GM23248 (cell line): ENCODE data around the gene MORC2. TPM values are rescaled to one million over a fixed set of nuclear protein-coding genes. Genes with fewer than 3 reads are reported as not detected.

Experiments used
- DNase-seq: peaks from one replicate; pipeline ENCODE4 v3.0.0-alpha.2; 2015
- H2AFZ ChIP-seq: fragments of 200-600 bp; sonication (generic); 2 replicates; pipeline ENCODE4 v1.6.1; 2016; ENCODE audit warnings: antibody characterized with exemption
- H3F3A ChIP-seq: fragments of 200-600 bp; sonication (generic); 2 replicates; pipeline ENCODE4 v1.6.1; 2016; ENCODE audit warnings: mild to moderate bottlenecking, antibody characterized with exemption, mixed run types; ENCODE audit not compliant: insufficient read depth
- H3K27ac ChIP-seq: fragments of 200-600 bp; sonication (generic); 2 replicates; pipeline ENCODE4 v1.5.1; 2016; ENCODE audit warnings: mild to moderate bottlenecking
- H3K27me3 ChIP-seq: fragments of 200-600 bp; sonication (generic); replicated peaks from 2 replicates; pipeline ENCODE4 v1.6.1; 2016; ENCODE audit warnings: mild to moderate bottlenecking; ENCODE audit not compliant: insufficient read depth
- H3K36me3 ChIP-seq: fragments of 200-600 bp; sonication (generic); 2 replicates; pipeline ENCODE4 v1.6.1; 2016; ENCODE audit warnings: low read depth, mild to moderate bottlenecking
- H3K4me1 ChIP-seq: fragments of 200-600 bp; sonication (generic); 2 replicates; pipeline ENCODE4 v1.6.1; 2016; ENCODE audit warnings: mild to moderate bottlenecking; ENCODE audit not compliant: insufficient read depth
- H3K4me2 ChIP-seq: fragments of 200-600 bp; sonication (generic); one replicate; pipeline ENCODE4 v1.6.1; 2016; ENCODE audit warnings: mild to moderate bottlenecking; ENCODE audit not compliant: unreplicated experiment
- H3K4me3 ChIP-seq: fragments of 200-600 bp; sonication (generic); 2 replicates; pipeline ENCODE4 v1.5.1; 2016; ENCODE audit warnings: mild to moderate bottlenecking
- H3K79me2 ChIP-seq: fragments of 200-600 bp; sonication (generic); 2 replicates; pipeline ENCODE4 v1.6.1; 2016; ENCODE audit warnings: mild to moderate bottlenecking; ENCODE audit not compliant: insufficient read depth
- H3K9ac ChIP-seq: fragments of 200-600 bp; sonication (generic); 2 replicates; pipeline ENCODE4 v1.6.1; 2016; ENCODE audit warnings: mild to moderate bottlenecking
- H3K9me2 ChIP-seq: fragments of 200-600 bp; sonication (generic); 2 replicates; pipeline ENCODE4 v1.6.1; 2016; ENCODE audit warnings: mixed run types, mild to moderate bottlenecking, moderate library complexity; ENCODE audit not compliant: insufficient read depth
- H3K9me3 ChIP-seq: fragments of 200-600 bp; sonication (generic); one replicate; pipeline ENCODE4 v1.6.1; 2017; ENCODE audit warnings: low read depth
- H4K20me1 ChIP-seq: fragments of 200-600 bp; sonication (generic); 2 replicates; pipeline ENCODE4 v1.6.0; 2016; ENCODE audit not compliant: insufficient read depth
- EZH2 ChIP-seq: fragments of 200-600 bp; sonication (generic); IDR thresholded peaks from 2 replicates; pipeline ENCODE4 v1.6.1; 2018; ENCODE audit warnings: antibody characterized with exemption, mild to moderate bottlenecking; ENCODE audit not compliant: insufficient read depth, poor library complexity, severe bottlenecking
- EZH2phosphoT487 ChIP-seq: fragments of 200-600 bp; sonication (generic); IDR thresholded peaks from 2 replicates; pipeline ENCODE4 v1.6.1; 2018; ENCODE audit warnings: antibody characterized with exemption, moderate library complexity, mild to moderate bottlenecking, low read depth; ENCODE audit not compliant: insufficient read depth
- WGBS, 2 experiments: methylation state at CpG; one replicate each; pipeline ENCODE4 v1.1.6; 2015 to 2017; ENCODE audit warnings: low lambda C conversion rate in 2 of 2, low coverage in 1 of 2; ENCODE audit errors: missing lambda C conversion rate in 2 of 2; 5-methylcytosine and 5-hydroxymethylcytosine counted together
- in situ Hi-C: fragments of 300-500 bp; cut with MboI; formaldehyde crosslinking; loops from 2 replicates; pipeline ENCODE4 v1.15.0; 2020
- polyA plus RNA-seq: library from polyadenylated mRNA; unstranded; fragments of >200 nt; fragmentation: Nextera tagmentation; extraction: Ambion mirVana; gene quantifications from 2 replicates; pipeline ENCODE4 v1.2.1, GENCODE V29; 2016
- total RNA-seq: library from RNA; depleted of rRNA; stranded (reverse); fragments of >200 nt; shearing (Covaris generic); gene quantifications from 2 replicates; pipeline ENCODE4 v1.2.3, GENCODE V29; 2014

MORC2 gene
- total and polyA plus RNA-seq, 2 experiments from 2014 or later: 13.2 to 16.8 TPM

- 96 to 98% methylated on average over 7 of the region's 7 CpGs for WGBS, 2 experiments
- Histone ChIP-seq H3K9me3 (no peaks in the 10 kb centered on the region), H3F3A (no peaks in the 10 kb centered on the region), H3K9me2 (no peaks in the 10 kb centered on the region), H3K4me1 (no peaks in the 10 kb centered on the region), H3K9ac (no peak overlapping the region), H3K36me3 (peaks cover 71% of the 10 kb centered on the region), H3K27ac (no peak overlapping the region), H3K27me3 (no peaks in the 10 kb centered on the region), H3K4me2 (no peak overlapping the region), H3K79me2 (no peaks in the 10 kb centered on the region), H3K4me3 (no peak overlapping the region), H2AFZ (no peak overlapping the region), H4K20me1 (no peaks in the 10 kb centered on the region)
- no peak for TF ChIP-seq EZH2phosphoT487
- DNase-seq: no peak
- in situ Hi-C loops: no loop called here
These were observed 27.8 kb downstream of the MORC2 start for GRCh38 chr22:30940685-30941362.

- no peaks in the 10 kb centered on the region for H3K4me1 ChIP-seq
- H3K79me2 ChIP-seq: no peaks in the 10 kb centered on the region
- WGBS, 2 experiments: 91 to 97% methylated on average over 8 of the region's 8 CpGs
- H3K4me2 ChIP-seq: no peak overlapping the region
- TF ChIP-seq EZH2phosphoT487 (no peak), EZH2 (no peak)
- no peak overlapping the region for H3K4me3 ChIP-seq
- H3K9me3 ChIP-seq: no peaks in the 10 kb centered on the region
- peaks cover 58% of the 10 kb centered on the region for H3K36me3 ChIP-seq
- H2AFZ ChIP-seq: no peak overlapping the region
- no peak overlapping the region for H3K27ac ChIP-seq
- no peak overlapping the region for H3K9ac ChIP-seq
- in situ Hi-C loops: no loop called here
- H4K20me1 ChIP-seq: no peaks in the 10 kb centered on the region
- DNase-seq: no peak
- H3K9me2 ChIP-seq: no peaks in the 10 kb centered on the region
- H3F3A ChIP-seq: no peaks in the 10 kb centered on the region
- no peaks in the 10 kb centered on the region for H3K27me3 ChIP-seq
These were observed 34.5 kb downstream of the MORC2 start for GRCh38 chr22:30934053-30934452.

- H3K9me3 ChIP-seq: no peaks in the 10 kb centered on the region
- peaks cover 59% of the 10 kb centered on the region for H3K36me3 ChIP-seq
- no peak overlapping the region for H3K9ac ChIP-seq
- WGBS, 2 experiments: 95 to 100% methylated on average over 7 of the region's 7 CpGs
- no peaks in the 10 kb centered on the region for H3F3A ChIP-seq
- H2AFZ ChIP-seq: no peak overlapping the region
- no peak for TF ChIP-seq EZH2
- no peak for TF ChIP-seq EZH2phosphoT487
- H4K20me1 ChIP-seq: 0 out of 2 replicates have a peak, but pooled peaks cover 5% of the 10 kb centered on the region
- H3K4me2 ChIP-seq: no peak overlapping the region
- no peaks in the 10 kb centered on the region for H3K79me2 ChIP-seq
- no peaks in the 10 kb centered on the region for H3K27me3 ChIP-seq
- H3K4me1 ChIP-seq: no peaks in the 10 kb centered on the region
- DNase-seq: no peak
- H3K4me3 ChIP-seq: no peak overlapping the region
- H3K27ac ChIP-seq: no peak overlapping the region
- in situ Hi-C loops: no loop called here
- no peaks in the 10 kb centered on the region for H3K9me2 ChIP-seq
These were observed 35.1 kb downstream of the MORC2 start for GRCh38 chr22:30933457-30933856.

GRCh38 chr22:30932661-30933060, 35.9 kb downstream of the MORC2 start:
- Histone ChIP-seq H3K27me3 (no peaks in the 10 kb centered on the region), H3K9me2 (no peaks in the 10 kb centered on the region), H3K79me2 (no peaks in the 10 kb centered on the region), H2AFZ (no peak overlapping the region), H3F3A (no peaks in the 10 kb centered on the region), H3K4me3 (no peak overlapping the region), H3K9ac (no peak overlapping the region), H3K36me3 (peaks cover 55% of the 10 kb centered on the region), H3K9me3 (no peaks in the 10 kb centered on the region), H3K4me2 (no peak overlapping the region), H3K4me1 (no peaks in the 10 kb centered on the region), H4K20me1 (0 out of 2 replicates have a peak, but pooled peaks cover 5% of the 10 kb centered on the region), H3K27ac (no peak overlapping the region)
- no peak for TF ChIP-seq EZH2phosphoT487
- no peak for TF ChIP-seq EZH2
- 95 to 98% methylated on average over 16 of the region's 16 CpGs for WGBS, 2 experiments
- no peak for DNase-seq
- in situ Hi-C loops: no loop called here
